Measurements from ENCODE around the gene SLAMF8.

SLAMF8 gene

GRCh38 chr1:159828581-159829272 lies 2.1 kb downstream of the SLAMF8 start:
- no peak for DNase-seq (ENCODE audit: low spot score)
- H3K4me3 Mint-ChIP-seq, result no peak overlapping the region
- peaks cover 2% of the 10 kb centered on the region for H3K36me3 Mint-ChIP-seq (ENCODE audit: low read depth)
- H3K9me3 Mint-ChIP-seq, result no peaks in the 10 kb centered on the region
- no peak overlapping the region for H3K27ac Mint-ChIP-seq
- H3K4me1 Mint-ChIP-seq (ENCODE audit: low read depth), result peaks cover 36% of the 10 kb centered on the region
- H3K27me3 Mint-ChIP-seq (ENCODE audit: low read depth), result peaks cover 9% of the 10 kb centered on the region

DNA sequence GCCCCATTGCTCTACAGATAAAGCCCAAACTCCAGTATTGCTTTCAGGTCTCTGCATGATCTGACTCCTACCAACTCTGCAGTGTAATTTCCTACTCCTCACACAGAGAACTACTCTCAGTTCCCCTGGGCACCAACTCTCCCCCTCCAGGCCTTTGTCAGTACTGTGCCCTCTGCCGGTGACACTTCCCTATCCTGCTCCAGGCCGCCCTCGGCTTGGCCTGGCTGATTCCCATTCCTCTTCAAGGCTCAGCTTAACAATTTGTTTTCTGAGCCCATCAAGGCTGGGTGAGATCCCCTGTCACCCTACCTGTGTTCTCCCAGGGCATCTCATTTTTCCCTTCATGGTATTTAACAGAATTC lies 2.6 kb downstream of the SLAMF8 start:
- Mint-ChIP-seq H3K27ac (no peak overlapping the region), H3K27me3 (ENCODE audit: low read depth) (peaks cover 7% of the 10 kb centered on the region), H3K9me3 (no peaks in the 10 kb centered on the region), H3K4me1 (ENCODE audit: low read depth) (peaks cover 36% of the 10 kb centered on the region), H3K36me3 (ENCODE audit: low read depth) (peaks cover 2% of the 10 kb centered on the region), H3K4me3 (no peak overlapping the region)
- DNase-seq (ENCODE audit: low spot score), result no peak

- Mint-ChIP-seq H3K4me1 (ENCODE audit: low read depth) (peaks cover 33% of the 10 kb centered on the region), H3K27me3 (ENCODE audit: low read depth) (peaks cover 4% of the 10 kb centered on the region), H3K9me3 (no peaks in the 10 kb centered on the region), H3K27ac (no peak overlapping the region), H3K36me3 (ENCODE audit: low read depth) (peaks cover 2% of the 10 kb centered on the region), H3K4me3 (no peak overlapping the region)
- DNase-seq (ENCODE audit: low spot score), result no peak
These were observed 3.3 kb downstream of the SLAMF8 start for GRCh38 chr1:159829822-159830465.

- peaks cover 27% of the 10 kb centered on the region for H3K4me1 Mint-ChIP-seq (ENCODE audit: low read depth)
- H3K9me3 Mint-ChIP-seq, result no peaks in the 10 kb centered on the region
- peaks cover 2% of the 10 kb centered on the region for H3K36me3 Mint-ChIP-seq (ENCODE audit: low read depth)
- H3K27me3 Mint-ChIP-seq (ENCODE audit: low read depth), result no peaks in the 10 kb centered on the region
- no peak overlapping the region for H3K27ac Mint-ChIP-seq
- H3K4me3 Mint-ChIP-seq, result no peak overlapping the region
- DNase-seq (ENCODE audit: low spot score), result no peak
These were observed 4.0 kb downstream of the SLAMF8 start for GRCh38 chr1:159830722-159831121.

DNA sequence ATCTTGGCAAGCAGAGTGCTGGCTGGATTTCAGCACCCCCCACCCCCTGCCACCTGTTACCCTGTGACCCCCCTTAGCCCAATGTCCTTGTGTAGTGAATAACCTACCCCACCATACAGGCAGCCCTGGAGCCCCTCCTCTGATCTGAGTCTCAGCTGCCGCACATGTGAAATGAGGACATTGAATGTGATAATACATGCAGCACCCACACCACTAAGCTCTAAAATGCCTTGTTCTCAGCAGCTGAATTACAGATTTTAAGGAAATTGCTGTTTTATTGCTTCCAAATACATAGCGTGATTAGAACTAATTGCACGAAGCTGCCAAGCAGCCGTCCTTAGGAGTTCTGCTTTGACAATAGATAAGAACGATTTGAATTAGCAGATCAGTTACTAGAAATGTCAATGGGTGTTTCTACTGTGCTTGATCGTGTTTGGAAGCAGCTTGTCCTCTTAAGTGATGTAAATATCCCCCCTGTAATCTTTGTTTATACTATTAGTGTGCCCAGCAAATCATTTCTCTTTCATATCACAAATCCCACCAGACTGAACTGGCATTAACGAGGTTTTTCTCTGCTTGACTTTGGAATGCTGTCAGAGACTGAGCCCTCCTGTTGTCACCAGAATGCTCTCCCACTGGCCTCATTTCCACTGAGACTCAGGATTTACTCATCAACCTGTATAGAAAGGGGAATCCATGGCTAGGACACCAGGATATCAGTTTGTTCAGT lies 4.9 kb downstream of the SLAMF8 start:
- Mint-ChIP-seq H3K9me3 (no peaks in the 10 kb centered on the region), H3K4me3 (no peak overlapping the region), H3K4me1 (ENCODE audit: low read depth) (peaks cover 19% of the 10 kb centered on the region), H3K36me3 (ENCODE audit: low read depth) (peaks cover 2% of the 10 kb centered on the region), H3K27me3 (ENCODE audit: low read depth) (no peaks in the 10 kb centered on the region), H3K27ac (no peak overlapping the region)
- no peak for DNase-seq (ENCODE audit: low spot score)

GRCh38 chr1:159832309-159832708 lies 5.6 kb downstream of the SLAMF8 start:
- Mint-ChIP-seq H3K9me3 (no peaks in the 10 kb centered on the region), H3K4me3 (no peak overlapping the region), H3K27me3 (ENCODE audit: low read depth) (no peaks in the 10 kb centered on the region), H3K27ac (no peak overlapping the region), H3K36me3 (ENCODE audit: low read depth) (no peaks in the 10 kb centered on the region), H3K4me1 (ENCODE audit: low read depth) (peaks cover 12% of the 10 kb centered on the region)
- DNase-seq (ENCODE audit: low spot score), result no peak

DNA sequence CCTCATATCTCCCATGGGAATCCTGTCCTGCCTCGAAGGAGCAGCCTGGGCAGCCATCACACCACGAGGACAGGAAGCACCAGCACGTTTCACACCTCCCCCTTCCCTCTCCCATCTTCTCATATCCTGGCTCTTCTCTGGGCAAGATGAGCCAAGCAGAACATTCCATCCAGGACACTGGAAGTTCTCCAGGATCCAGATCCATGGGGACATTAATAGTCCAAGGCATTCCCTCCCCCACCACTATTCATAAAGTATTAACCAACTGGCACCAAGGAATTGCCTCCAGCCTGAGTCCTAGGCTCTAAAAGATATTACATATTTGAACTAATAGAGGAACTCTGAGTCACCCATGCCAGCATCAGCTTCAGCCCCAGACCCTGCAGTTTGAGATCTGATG lies 8.7 kb downstream of the SLAMF8 start:
- H3K27me3 Mint-ChIP-seq (ENCODE audit: low read depth), result no peaks in the 10 kb centered on the region
- no peaks in the 10 kb centered on the region for H3K9me3 Mint-ChIP-seq
- no peak overlapping the region for H3K27ac Mint-ChIP-seq

DNA sequence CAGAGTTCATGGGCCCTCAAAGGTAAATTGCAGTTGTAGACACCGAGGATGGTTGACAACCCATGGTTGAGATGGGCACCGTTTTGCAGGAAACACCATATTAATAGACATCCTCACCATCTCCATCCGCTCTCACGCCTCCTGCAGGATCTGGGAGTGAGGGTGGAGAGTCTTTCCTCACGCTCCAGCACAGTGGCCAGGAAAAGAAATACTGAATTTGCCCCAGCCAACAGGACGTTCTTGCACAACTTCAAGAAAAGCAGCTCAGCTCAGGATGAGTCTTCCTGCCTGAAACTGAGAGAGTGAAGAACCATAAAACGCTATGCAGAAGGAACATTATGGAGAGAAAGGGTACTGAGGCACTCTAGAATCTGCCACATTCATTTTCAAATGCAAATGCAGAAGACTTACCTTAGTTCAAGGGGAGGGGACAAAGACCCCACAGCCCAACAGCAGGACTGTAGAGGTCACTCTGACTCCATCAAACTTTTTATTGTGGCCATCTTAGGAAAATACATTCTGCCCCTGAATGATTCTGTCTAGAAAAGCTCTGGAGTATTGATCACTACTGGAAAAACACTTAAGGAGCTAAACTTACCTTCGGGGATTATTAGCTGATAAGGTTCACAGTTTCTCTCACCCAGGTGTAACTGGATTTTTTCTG lies 9.3 kb downstream of the SLAMF8 start:
- Mint-ChIP-seq H3K9me3 (no peaks in the 10 kb centered on the region), H3K4me1 (ENCODE audit: low read depth) (peaks cover 5% of the 10 kb centered on the region), H3K27ac (no peak overlapping the region), H3K36me3 (ENCODE audit: low read depth) (no peaks in the 10 kb centered on the region), H3K4me3 (no peak overlapping the region), H3K27me3 (ENCODE audit: low read depth) (no peaks in the 10 kb centered on the region)
- DNase-seq (ENCODE audit: low spot score), result no peak

More for the DNA sequence above, 8.7 kb downstream of the SLAMF8 start:
- H3K4me1 Mint-ChIP-seq (ENCODE audit: low read depth), result peaks cover 5% of the 10 kb centered on the region
- DNase-seq (ENCODE audit: low spot score), result no peak
- no peaks in the 10 kb centered on the region for H3K36me3 Mint-ChIP-seq (ENCODE audit: low read depth)
- no peak overlapping the region for H3K4me3 Mint-ChIP-seq

DNA sequence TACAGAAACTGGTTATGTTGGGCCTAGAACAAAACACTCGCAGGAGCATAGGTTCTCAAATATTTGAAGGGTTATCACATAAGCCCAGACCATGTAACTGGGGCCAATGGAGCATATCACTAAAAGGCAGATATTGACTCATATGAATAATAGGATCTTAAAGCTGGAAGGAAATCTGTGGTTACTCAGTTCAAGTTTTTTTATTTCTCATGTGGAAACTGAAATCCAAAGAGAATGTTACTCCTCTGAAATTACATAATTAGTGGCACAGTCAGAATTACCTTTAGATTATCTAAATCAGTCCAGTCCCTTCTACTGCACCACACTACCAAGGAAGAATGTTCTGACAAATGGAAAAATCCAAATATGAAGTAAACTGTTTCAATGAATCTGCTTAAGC lies 12.0 kb downstream of the SLAMF8 start:
- Mint-ChIP-seq H3K9me3 (no peaks in the 10 kb centered on the region), H3K4me1 (ENCODE audit: low read depth) (peaks cover 5% of the 10 kb centered on the region), H3K27me3 (ENCODE audit: low read depth) (peaks cover 2% of the 10 kb centered on the region), H3K36me3 (ENCODE audit: low read depth) (no peaks in the 10 kb centered on the region), H3K27ac (no peak overlapping the region), H3K4me3 (no peak overlapping the region)
- DNase-seq (ENCODE audit: low spot score), result no peak

DNA sequence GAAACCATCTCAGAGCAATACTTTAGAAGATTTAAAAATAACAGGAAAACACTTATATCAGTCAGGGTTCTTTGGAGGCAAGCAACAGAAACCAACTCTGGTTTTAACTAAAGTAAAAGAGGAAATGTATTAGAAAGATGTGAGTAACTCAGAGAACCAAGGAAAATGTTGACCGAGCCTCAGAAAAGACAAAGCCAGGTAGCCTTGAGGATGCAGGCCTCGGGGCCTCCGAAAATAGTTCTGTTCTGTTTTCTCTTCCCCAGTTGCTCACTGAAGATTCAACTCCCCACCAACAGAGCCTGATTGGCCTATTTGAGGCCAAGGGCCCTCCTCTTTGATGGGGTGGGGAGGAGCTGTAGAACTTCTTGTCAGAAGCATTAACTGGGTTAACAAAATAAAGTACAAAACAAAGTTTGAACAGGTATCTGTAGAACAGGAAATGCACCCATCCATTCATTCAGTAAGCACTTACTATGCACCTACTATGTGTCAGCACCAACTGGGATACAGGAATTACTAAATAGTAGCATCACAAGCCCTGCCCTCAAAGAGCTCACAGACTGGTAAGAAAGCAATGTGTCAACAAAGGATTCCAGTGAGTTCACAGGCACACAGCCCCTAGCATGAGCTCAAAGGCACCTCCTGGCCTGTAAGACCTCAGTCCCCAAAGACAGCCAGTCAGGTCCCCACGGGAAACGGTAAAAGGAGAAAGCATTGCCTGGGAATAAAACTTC lies 12.6 kb downstream of the SLAMF8 start:
- Mint-ChIP-seq H3K4me3 (no peak overlapping the region), H3K27ac (no peak overlapping the region), H3K4me1 (ENCODE audit: low read depth) (peaks cover 5% of the 10 kb centered on the region), H3K27me3 (ENCODE audit: low read depth) (peaks cover 7% of the 10 kb centered on the region), H3K36me3 (ENCODE audit: low read depth) (no peaks in the 10 kb centered on the region), H3K9me3 (no peaks in the 10 kb centered on the region)
- no peak for DNase-seq (ENCODE audit: low spot score)

DNA sequence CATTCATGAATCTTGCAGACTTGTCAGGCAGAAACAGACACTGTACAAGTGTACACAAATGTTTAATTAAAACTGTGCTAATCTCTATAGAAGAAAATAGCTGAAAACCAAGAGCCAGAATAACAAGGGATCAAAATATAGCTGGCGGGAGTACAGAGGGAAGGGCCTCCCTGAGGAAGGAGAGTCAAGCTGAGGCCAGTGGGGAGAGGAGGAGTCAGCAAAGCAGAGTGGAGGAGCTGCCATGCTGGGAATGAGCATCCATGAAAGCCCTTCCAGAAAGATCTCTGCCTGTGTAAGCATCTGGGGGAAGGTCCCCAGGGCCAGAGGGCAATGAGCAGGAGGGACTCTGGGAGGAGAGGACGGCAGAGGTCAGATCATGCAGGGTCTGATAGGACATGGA lies 15.1 kb downstream of the SLAMF8 start:
- no peak for DNase-seq (ENCODE audit: low spot score)
- Mint-ChIP-seq H3K4me3 (no peak overlapping the region), H3K27me3 (ENCODE audit: low read depth) (peaks cover 12% of the 10 kb centered on the region), H3K27ac (no peak overlapping the region), H3K4me1 (ENCODE audit: low read depth) (peaks cover 5% of the 10 kb centered on the region), H3K36me3 (ENCODE audit: low read depth) (no peaks in the 10 kb centered on the region), H3K9me3 (no peaks in the 10 kb centered on the region)

GRCh38 chr1:159843459-159843858 lies 16.8 kb downstream of the SLAMF8 start:
- Mint-ChIP-seq H3K27ac (no peak overlapping the region), H3K9me3 (no peaks in the 10 kb centered on the region), H3K4me3 (no peak overlapping the region), H3K4me1 (ENCODE audit: low read depth) (peaks cover 8% of the 10 kb centered on the region), H3K27me3 (ENCODE audit: low read depth) (peaks cover 16% of the 10 kb centered on the region), H3K36me3 (ENCODE audit: low read depth) (no peaks in the 10 kb centered on the region)
- DNase-seq (ENCODE audit: low spot score), result no peak

DNA sequence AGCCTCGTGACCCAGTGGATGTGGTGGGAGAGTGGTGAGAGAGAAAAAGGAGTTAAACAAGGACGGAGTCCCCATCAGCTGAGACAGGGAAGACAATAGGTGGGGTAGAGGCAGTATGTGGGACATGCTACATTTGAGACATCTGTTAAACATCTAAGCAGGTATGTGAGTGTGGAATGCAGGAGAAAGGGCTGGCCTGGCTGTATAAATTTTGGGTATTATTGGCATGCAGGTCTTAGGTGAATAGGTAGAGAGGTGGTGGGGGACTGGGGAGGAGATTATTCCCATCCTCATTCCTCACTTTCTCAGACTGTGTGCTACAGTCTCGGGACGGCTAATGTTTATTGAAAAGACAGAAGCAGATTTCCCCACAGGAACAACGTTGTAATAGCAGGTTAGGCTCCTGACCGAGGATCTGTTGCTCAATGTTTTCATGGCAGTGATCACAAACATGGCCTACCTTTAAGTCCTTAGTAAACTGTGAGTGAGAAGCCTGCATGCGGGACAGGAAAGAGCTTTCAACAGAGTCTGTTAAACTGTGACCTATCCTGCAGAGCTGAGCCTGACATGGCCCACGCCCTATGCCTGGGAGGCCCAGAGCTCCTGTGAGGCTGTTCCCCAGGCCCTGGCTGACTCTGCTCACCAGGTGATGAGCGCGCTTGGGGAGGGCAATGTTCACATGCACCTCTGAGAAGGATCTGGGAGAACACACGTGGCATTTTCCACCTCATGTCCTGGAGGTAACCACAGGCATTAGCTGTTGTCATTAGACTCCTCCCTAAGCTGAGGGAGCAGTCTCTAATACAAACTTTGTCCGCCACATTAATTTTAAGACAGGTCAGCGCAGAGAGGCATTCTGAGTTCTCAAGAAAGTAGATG lies 19.3 kb downstream of the SLAMF8 start:
- no peaks in the 10 kb centered on the region for H3K9me3 Mint-ChIP-seq

More for the DNA sequence above, 19.3 kb downstream of the SLAMF8 start:
- Mint-ChIP-seq H3K27ac (no peak overlapping the region), H3K4me3 (no peak overlapping the region), H3K4me1 (ENCODE audit: low read depth) (peaks cover 6% of the 10 kb centered on the region), H3K36me3 (ENCODE audit: low read depth) (no peaks in the 10 kb centered on the region), H3K27me3 (ENCODE audit: low read depth) (peaks cover 19% of the 10 kb centered on the region)
- DNase-seq (ENCODE audit: low spot score), result no peak
